Uterus (tissue), 4 donors: ENCODE measurements around the gene KRTAP10-12. TPM values are rescaled to one million over a fixed set of nuclear protein-coding genes. Genes with fewer than 3 reads are reported as not detected.

Source experiments
- DNase-seq, 2 donors: peaks; one replicate each; pipeline ENCODE4 v3.0.0-alpha.2; 2019 to 2020
- H3K27ac ChIP-seq, 2 donors: fragments of 200-600 bp; sonication (generic); 1 replicate in 1 of 2; 2 replicates in 1 of 2; pipeline ENCODE4 v1.5.1; 2016 to 2018
- H3K27me3 ChIP-seq, 2 donors: fragments of 200-600 bp; sonication (generic); one replicate each; pipeline ENCODE4 v1.5.1; 2018 to 2019; ENCODE audit warnings: control low read depth in 1 of 2
- H3K36me3 ChIP-seq, 2 donors: fragments of 200-600 bp; sonication (generic); one replicate each; pipeline ENCODE4 v1.5.1; 2019; ENCODE audit warnings: control low read depth in 1 of 2
- H3K4me1 ChIP-seq, 2 donors: fragments of 200-600 bp; sonication (generic); one replicate each; pipeline ENCODE4 v1.5.1; 2018 to 2019; ENCODE audit warnings: control low read depth in 1 of 2
- H3K4me3 ChIP-seq, 2 donors: fragments of 200-600 bp; sonication (generic); 1 replicate in 1 of 2; 2 replicates in 1 of 2; pipeline ENCODE4 v1.5.1; 2018 to 2019; ENCODE audit warnings: mild to moderate bottlenecking in 1 of 2
- H3K9me3 ChIP-seq, 2 donors: fragments of 200-600 bp; sonication (generic); one replicate each; pipeline ENCODE4 v1.5.1; 2019; ENCODE audit warnings: control low read depth in 1 of 2
- POLR2A ChIP-seq, 2 donors: fragments of 450-650 bp; IDR thresholded peaks; one replicate each; pipeline ENCODE4 v1.6.1; 2016; ENCODE audit warnings: antibody characterized with exemption in 2 of 2, mild to moderate bottlenecking in 1 of 2, moderate library complexity in 1 of 2
- intact Hi-C: fragments of 100-400 bp; cut with DNase I; formaldehyde crosslinking; loops from one replicate; pipeline ENCODE4 v1.15.1; 2023; ENCODE audit warnings: low total_unique reads
- total RNA-seq, 4 donors: library from RNA; depleted of rRNA in 3 of 4; stranded (reverse); fragments of >200 nt in 3 of 4; gene quantifications; one replicate each; pipeline versions ENCODE4 v1.1.0 to v1.2.4, GENCODE V29; 2014 to 2023
- TF ChIP-seq, protein P1 (sequence below), 4 experiments: fragments of 200-600 bp in 2 of 4; fragments of 450-650 bp in 2 of 4; sonication (generic) in 2 of 4; IDR thresholded peaks; one replicate each; pipeline ENCODE4 v1.5.1; 2016 to 2019; ENCODE audit warnings: antibody characterized with exemption in 4 of 4, mild to moderate bottlenecking in 2 of 4, moderate library complexity in 1 of 4
- donor health status: DM: yes; HTN: yes; CAD: no.

Gene KRTAP10-12
- total RNA-seq, 4 donors from 2014 or later: not detected

DNA sequence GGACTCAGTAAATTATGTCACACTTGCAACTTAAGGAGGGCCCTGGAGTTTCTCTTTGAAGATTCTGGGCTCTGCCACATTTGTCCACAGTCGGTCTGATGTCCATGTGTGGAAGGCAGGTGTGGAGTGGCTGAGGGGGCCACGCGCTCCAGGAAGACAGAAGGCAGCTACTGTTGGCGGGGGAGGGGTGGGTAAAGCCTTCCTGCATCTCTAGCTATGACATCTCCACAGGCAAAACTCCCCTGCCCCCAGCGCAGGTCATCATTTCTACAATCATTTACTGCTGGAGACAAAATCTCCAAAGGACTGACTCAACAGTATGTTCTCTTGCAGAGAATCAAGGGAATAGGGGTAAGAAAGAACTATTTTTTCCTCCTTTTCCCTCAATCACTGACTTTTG lies 25.8 kb downstream of the KRTAP10-12 start:
- DNase-seq: no peak
- H3K4me3 ChIP-seq: no peak overlapping the region
- intact Hi-C loops: no loop called here
- H3K27me3 ChIP-seq: no peaks in the 10 kb centered on the region
- TF ChIP-seq POLR2A (IDR thresholded peaks at IDR 0.05): no peak
- TF ChIP-seq, protein P1, sequence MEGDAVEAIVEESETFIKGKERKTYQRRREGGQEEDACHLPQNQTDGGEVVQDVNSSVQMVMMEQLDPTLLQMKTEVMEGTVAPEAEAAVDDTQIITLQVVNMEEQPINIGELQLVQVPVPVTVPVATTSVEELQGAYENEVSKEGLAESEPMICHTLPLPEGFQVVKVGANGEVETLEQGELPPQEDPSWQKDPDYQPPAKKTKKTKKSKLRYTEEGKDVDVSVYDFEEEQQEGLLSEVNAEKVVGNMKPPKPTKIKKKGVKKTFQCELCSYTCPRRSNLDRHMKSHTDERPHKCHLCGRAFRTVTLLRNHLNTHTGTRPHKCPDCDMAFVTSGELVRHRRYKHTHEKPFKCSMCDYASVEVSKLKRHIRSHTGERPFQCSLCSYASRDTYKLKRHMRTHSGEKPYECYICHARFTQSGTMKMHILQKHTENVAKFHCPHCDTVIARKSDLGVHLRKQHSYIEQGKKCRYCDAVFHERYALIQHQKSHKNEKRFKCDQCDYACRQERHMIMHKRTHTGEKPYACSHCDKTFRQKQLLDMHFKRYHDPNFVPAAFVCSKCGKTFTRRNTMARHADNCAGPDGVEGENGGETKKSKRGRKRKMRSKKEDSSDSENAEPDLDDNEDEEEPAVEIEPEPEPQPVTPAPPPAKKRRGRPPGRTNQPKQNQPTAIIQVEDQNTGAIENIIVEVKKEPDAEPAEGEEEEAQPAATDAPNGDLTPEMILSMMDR (IDR thresholded peaks at IDR 0.05): no peak
- no peaks in the 10 kb centered on the region for H3K36me3 ChIP-seq
- H3K9me3 ChIP-seq: no peaks in the 10 kb centered on the region
- H3K27ac ChIP-seq: no peak overlapping the region
- no peaks in the 10 kb centered on the region for H3K4me1 ChIP-seq

DNA sequence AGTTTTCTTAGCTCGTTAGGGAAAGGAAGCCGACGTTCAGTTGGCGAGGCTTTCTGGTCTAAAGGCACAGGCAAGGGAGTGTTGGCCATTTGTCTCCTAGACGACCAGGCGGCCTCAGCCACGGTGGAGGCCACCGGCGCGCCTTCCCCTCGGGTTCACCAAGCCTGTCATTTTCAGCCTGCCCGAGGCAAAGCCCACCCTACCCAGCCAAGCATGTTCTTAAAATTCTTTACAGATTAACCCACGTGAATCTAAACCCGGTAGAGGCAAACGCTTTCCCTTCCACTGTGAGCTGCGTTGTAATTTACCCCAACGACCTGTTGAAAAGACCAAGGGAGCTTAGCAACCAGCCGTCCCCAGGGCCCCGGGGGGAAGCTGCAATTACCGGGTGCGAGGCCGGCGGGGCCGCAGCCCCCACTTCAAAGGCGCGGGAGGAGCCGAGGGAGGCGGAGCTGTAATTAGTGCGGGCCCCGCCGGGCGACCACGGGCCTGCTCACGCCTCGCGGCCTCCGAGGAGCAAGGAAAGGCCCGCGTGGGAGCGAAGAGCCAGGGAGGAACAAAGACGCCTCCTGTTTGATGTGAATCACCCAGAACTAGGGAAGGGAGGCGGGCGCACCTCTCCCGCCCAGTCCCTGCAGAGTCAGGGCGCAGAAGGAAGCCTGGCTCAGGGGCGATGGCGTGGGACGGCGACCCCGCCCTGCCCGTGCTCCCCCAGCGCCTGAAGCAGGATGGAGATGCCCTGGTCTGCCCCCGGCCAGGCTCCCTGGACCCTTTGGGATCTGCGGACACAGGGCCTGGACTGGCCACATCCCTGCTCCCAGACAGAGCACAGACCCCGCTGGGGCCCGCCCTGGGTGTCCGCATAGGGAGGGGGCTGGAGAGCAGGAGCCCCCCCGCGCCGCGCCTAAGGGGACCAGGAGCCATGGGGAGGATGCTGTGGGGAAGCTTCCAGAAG lies 26.5 kb downstream of the KRTAP10-12 start:
- intact Hi-C loops: no loop called here
- Histone ChIP-seq H3K36me3 (no peaks in the 10 kb centered on the region), H3K4me3 (no peak overlapping the region), H3K9me3 (no peaks in the 10 kb centered on the region), H3K4me1 (no peaks in the 10 kb centered on the region), H3K27ac (no peak overlapping the region), H3K27me3 (no peaks in the 10 kb centered on the region)
- TF ChIP-seq, protein P1 (IDR thresholded peaks at IDR 0.05): no peak
- no peak for TF ChIP-seq POLR2A (IDR thresholded peaks at IDR 0.05)
- no peak for DNase-seq

DNA sequence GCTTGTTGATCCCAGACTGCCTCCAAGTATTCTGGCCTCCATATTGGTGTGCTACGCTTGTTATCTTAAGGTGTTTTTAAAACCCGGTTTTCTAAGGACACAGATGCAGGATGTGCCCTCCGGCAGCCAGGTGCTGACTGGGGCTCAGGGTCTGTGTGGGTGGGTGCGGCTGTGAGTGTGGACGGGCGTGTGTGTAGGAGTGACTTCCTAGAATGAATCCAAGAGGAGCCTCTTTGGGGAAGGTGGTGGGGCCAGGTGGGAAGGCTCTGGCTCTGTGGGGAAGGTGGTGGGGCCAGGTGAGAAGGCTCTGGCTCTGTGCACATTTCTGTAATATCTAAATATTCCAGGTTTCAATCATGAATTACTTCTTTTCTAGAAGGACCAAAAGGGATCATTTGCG lies 27.2 kb downstream of the KRTAP10-12 start:
- no peak for TF ChIP-seq POLR2A (IDR thresholded peaks at IDR 0.05)
- TF ChIP-seq, protein P1 (IDR thresholded peaks at IDR 0.05): no peak
- H3K9me3 ChIP-seq: no peaks in the 10 kb centered on the region
- H3K27ac ChIP-seq: no peak overlapping the region
- DNase-seq: no peak
- H3K27me3 ChIP-seq: no peaks in the 10 kb centered on the region
- H3K4me1 ChIP-seq: no peaks in the 10 kb centered on the region
- no peaks in the 10 kb centered on the region for H3K36me3 ChIP-seq
- intact Hi-C loops: no loop called here
- no peak overlapping the region for H3K4me3 ChIP-seq

DNA sequence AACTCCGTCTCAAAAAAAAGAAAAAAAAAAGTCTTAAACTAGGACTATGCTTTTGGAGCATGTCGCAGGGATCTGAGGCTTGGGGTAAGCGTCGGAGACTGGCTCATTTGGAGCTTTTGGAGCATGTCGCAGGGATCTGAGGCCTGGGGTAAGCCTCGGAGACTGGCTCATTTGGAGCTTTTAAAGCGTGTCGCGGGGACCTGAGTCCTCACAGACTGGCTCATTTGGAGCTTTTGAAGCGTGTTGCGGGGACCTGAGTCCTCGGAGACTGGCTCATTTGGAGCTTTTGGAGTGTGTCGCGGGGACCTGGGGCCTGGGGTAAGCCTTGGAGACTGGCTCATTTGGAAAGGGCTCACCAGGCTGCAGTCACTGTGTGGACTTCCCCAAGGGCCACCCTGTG lies 28.0 kb downstream of the KRTAP10-12 start:
- TF ChIP-seq POLR2A (IDR thresholded peaks at IDR 0.05): no peak
- H3K4me1 ChIP-seq: no peaks in the 10 kb centered on the region
- no peak overlapping the region for H3K4me3 ChIP-seq
- no peaks in the 10 kb centered on the region for H3K9me3 ChIP-seq
- intact Hi-C loops: no loop called here
- no peak overlapping the region for H3K27ac ChIP-seq
- DNase-seq: no peak
- H3K27me3 ChIP-seq: no peaks in the 10 kb centered on the region
- no peaks in the 10 kb centered on the region for H3K36me3 ChIP-seq

DNA sequence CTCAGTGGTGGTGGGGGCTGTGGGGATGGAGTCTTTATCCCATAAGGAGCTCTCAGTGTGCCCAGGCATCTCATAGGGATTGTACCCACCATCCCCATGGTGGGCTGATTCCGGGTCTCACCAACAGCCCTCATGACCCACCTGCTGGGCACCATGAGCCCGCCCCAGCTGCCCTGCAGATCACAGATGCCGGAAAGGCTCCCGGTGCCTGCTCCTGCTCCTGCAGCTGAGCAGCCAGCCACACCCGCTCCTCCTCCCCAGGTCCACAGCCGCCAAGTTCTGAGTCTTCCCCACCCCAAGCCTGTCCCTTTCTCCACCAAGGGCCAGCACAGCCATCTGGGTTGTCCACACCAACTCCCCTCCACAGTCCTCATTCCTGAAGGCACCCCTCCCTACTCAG lies 29.9 kb downstream of the KRTAP10-12 start:
- H3K27me3 ChIP-seq: no peaks in the 10 kb centered on the region
- DNase-seq: no peak
- TF ChIP-seq, protein P1 (IDR thresholded peaks at IDR 0.05): no peak
- no peak for TF ChIP-seq POLR2A (IDR thresholded peaks at IDR 0.05)

More for the DNA sequence above, 29.9 kb downstream of the KRTAP10-12 start:
- no peaks in the 10 kb centered on the region for H3K4me1 ChIP-seq
- H3K9me3 ChIP-seq: no peaks in the 10 kb centered on the region
- H3K36me3 ChIP-seq: no peaks in the 10 kb centered on the region
- intact Hi-C loops: no loop called here
- no peak overlapping the region for H3K27ac ChIP-seq
- H3K4me3 ChIP-seq: no peak overlapping the region
